Neutrophil (primary cell): ENCODE measurements around the gene PARD3.

Source experiments
- H3K27ac ChIP-seq: fragments of 200-600 bp; sonication (generic); 2 replicates; pipeline ENCODE4 v1.5.1; 2016; ENCODE audit warnings: mild to moderate bottlenecking, moderate library complexity
- H3K27me3 ChIP-seq: fragments of 200-600 bp; sonication (generic); 2 replicates; pipeline ENCODE4 v1.6.0; 2016; ENCODE audit warnings: mild to moderate bottlenecking
- H3K36me3 ChIP-seq: fragments of 200-600 bp; sonication (generic); 2 replicates; pipeline ENCODE4 v1.5.1; 2017
- H3K4me1 ChIP-seq, 2 experiments: fragments of 200-600 bp in 1 of 2; sonication (generic) in 1 of 2; 1 replicate in 1 of 2; 2 replicates in 1 of 2; pipeline versions ENCODE4 v1.5.1 to v1.6.1; 2013 to 2016; ENCODE audit warnings: low read depth in 1 of 2, low read length in 1 of 2, mild to moderate bottlenecking in 1 of 2, moderate library complexity in 1 of 2; ENCODE audit not compliant: control insufficient read depth in 1 of 2, insufficient read depth in 1 of 2
- H3K4me3 ChIP-seq, 2 experiments: fragments of 200-600 bp in 1 of 2; sonication (generic) in 1 of 2; 1 replicate in 1 of 2; 2 replicates in 1 of 2; pipeline ENCODE4 v1.5.1; 2013 to 2016; ENCODE audit warnings: low read depth in 1 of 2, low read length in 1 of 2, mild to moderate bottlenecking in 1 of 2, moderate library complexity in 1 of 2
- H3K9me3 ChIP-seq: fragments of 200-600 bp; sonication (generic); 2 replicates; pipeline ENCODE4 v1.5.1; 2016
- TF ChIP-seq, protein P1 (sequence below): fragments of 200-600 bp; sonication (generic); IDR thresholded peaks from 2 replicates; pipeline ENCODE4 v1.5.1; 2016; ENCODE audit warnings: antibody characterized with exemption

The PARD3 gene

DNA sequence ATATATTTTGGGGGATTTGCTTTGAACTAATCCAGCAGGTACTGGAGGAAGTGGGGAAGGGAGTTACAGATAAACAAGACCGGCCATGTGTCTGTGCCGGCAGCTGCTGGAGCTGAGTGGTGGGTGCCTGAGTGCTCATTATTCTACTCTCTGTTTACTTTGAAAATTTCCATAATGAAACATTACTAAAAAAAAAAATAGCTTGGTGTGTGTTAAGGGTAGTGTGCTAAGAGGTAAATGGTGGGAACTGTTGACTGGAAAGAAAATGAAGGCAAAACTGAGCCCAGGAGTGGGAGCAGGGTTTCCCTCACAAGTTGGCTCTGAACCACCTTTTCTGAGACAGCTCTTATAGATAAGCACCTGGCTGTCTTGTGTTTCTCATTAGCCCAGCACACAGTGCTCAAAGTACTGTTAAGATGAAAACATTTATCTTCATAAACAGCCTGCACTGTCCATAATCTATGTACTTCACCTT is 50.6 kb downstream of the PARD3 start:
- TF ChIP-seq, protein P1, sequence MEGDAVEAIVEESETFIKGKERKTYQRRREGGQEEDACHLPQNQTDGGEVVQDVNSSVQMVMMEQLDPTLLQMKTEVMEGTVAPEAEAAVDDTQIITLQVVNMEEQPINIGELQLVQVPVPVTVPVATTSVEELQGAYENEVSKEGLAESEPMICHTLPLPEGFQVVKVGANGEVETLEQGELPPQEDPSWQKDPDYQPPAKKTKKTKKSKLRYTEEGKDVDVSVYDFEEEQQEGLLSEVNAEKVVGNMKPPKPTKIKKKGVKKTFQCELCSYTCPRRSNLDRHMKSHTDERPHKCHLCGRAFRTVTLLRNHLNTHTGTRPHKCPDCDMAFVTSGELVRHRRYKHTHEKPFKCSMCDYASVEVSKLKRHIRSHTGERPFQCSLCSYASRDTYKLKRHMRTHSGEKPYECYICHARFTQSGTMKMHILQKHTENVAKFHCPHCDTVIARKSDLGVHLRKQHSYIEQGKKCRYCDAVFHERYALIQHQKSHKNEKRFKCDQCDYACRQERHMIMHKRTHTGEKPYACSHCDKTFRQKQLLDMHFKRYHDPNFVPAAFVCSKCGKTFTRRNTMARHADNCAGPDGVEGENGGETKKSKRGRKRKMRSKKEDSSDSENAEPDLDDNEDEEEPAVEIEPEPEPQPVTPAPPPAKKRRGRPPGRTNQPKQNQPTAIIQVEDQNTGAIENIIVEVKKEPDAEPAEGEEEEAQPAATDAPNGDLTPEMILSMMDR = no peak
- Histone ChIP-seq H3K9me3 (no peaks in the 10 kb centered on the region), H3K27me3 (no peaks in the 10 kb centered on the region), H3K36me3 (no peaks in the 10 kb centered on the region), H3K4me1 (no peaks in the 10 kb centered on the region), H3K4me3 (no peak overlapping the region), H3K27ac (no peak overlapping the region)

- H3K27ac ChIP-seq = no peak overlapping the region
- TF ChIP-seq, protein P1 = no peak
Measured at GRCh38 chr10:34762603-34763299, 52.3 kb downstream of the PARD3 start.

DNA sequence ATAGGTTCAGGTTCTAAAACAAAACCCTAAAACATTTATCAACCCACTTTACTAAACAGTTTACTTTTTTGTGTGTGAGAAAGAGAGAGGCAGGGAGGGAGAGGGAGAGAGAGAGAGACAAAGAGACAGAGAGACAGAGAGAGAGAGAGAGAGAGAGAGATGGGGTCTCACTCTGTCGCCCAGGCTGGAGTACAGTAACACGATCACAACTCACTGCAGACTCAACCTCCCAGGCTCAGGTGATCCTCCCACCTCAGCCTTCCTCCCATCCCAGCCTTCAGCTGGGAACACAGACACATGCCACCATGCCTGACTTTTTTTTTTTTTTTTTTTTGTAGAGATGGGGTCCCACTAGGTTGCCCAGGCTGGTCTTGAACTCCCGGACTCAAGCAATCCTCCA is 52.9 kb downstream of the PARD3 start:
- TF ChIP-seq, protein P1 = no peak
- H3K9me3 ChIP-seq = no peaks in the 10 kb centered on the region
- H3K27ac ChIP-seq = no peak overlapping the region
- H3K27me3 ChIP-seq = no peaks in the 10 kb centered on the region
- H3K4me1 ChIP-seq = no peaks in the 10 kb centered on the region
- H3K4me3 ChIP-seq = no peak overlapping the region
- no peaks in the 10 kb centered on the region for H3K36me3 ChIP-seq

More at GRCh38 chr10:34762603-34763299, 52.3 kb downstream of the PARD3 start:
- no peaks in the 10 kb centered on the region for H3K27me3 ChIP-seq
- H3K4me1 ChIP-seq = no peaks in the 10 kb centered on the region
- no peak overlapping the region for H3K4me3 ChIP-seq
- no peaks in the 10 kb centered on the region for H3K36me3 ChIP-seq
- no peaks in the 10 kb centered on the region for H3K9me3 ChIP-seq

- Histone ChIP-seq H3K27ac (no peak overlapping the region), H3K4me1 (no peaks in the 10 kb centered on the region), H3K4me3 (no peak overlapping the region), H3K36me3 (no peaks in the 10 kb centered on the region), H3K9me3 (no peaks in the 10 kb centered on the region), H3K27me3 (no peaks in the 10 kb centered on the region)
- TF ChIP-seq, protein P1 = no peak
Measured at GRCh38 chr10:34761453-34761852, 53.6 kb downstream of the PARD3 start.

- Histone ChIP-seq H3K27ac (no peak overlapping the region), H3K4me1 (no peaks in the 10 kb centered on the region), H3K36me3 (no peaks in the 10 kb centered on the region), H3K9me3 (no peaks in the 10 kb centered on the region), H3K4me3 (no peak overlapping the region), H3K27me3 (no peaks in the 10 kb centered on the region)
- TF ChIP-seq, protein P1 = no peak
Measured at GRCh38 chr10:34760606-34761005, 54.5 kb downstream of the PARD3 start.
